Mesodermal cell (in vitro differentiated cells): ENCODE measurements around the gene PARD3B.

Source experiments
- H3K27ac ChIP-seq: 2 replicates; pipeline ENCODE4 v1.7.0; 2013; ENCODE audit warnings: mild to moderate bottlenecking, low read depth, low read length, moderate library complexity; ENCODE audit not compliant: severe bottlenecking
- H3K36me3 ChIP-seq: 2 replicates; pipeline ENCODE4 v1.7.1; 2013; ENCODE audit warnings: mild to moderate bottlenecking, low read length, moderate library complexity; ENCODE audit not compliant: control insufficient read depth, insufficient read depth
- H3K4me1 ChIP-seq: one replicate; pipeline ENCODE4 v1.7.1; 2013; ENCODE audit warnings: mild to moderate bottlenecking, low read length; ENCODE audit not compliant: insufficient read depth, control insufficient read depth, poor library complexity, severe bottlenecking
- H3K4me3 ChIP-seq: 2 replicates; pipeline ENCODE4 v1.7.0; 2013; ENCODE audit warnings: low read length, control low read depth, mild to moderate bottlenecking; ENCODE audit not compliant: insufficient read depth, poor library complexity, severe bottlenecking; ENCODE audit errors: extremely low read depth
- H3K9me3 ChIP-seq: 2 replicates; pipeline ENCODE4 v1.7.1; 2013; ENCODE audit warnings: mild to moderate bottlenecking, low read length, moderate library complexity; ENCODE audit not compliant: control insufficient read depth
- WGBS, 2 experiments: methylation state at CpG; one replicate each; pipeline ENCODE4 v1.1.5; 2013; ENCODE audit warnings: missing lambda C conversion rate in 2 of 2; ENCODE audit not compliant: insufficient coverage in 2 of 2; 5-methylcytosine and 5-hydroxymethylcytosine counted together

PARD3B gene

GRCh38 chr2:204570421-204570820 lies 25.1 kb downstream of the PARD3B start:
- Histone ChIP-seq H3K4me3 (no peak overlapping the region), H3K4me1 (no peaks in the 10 kb centered on the region), H3K9me3 (no peaks in the 10 kb centered on the region), H3K27ac (no peak overlapping the region), H3K36me3 (no peaks in the 10 kb centered on the region)
- WGBS, 2 experiments = 89 to 100% methylated on average over 1 of the region's 1 CpG

GRCh38 chr2:204571041-204571440 lies 25.8 kb downstream of the PARD3B start:
- no peaks in the 10 kb centered on the region for H3K9me3 ChIP-seq
- H3K36me3 ChIP-seq = no peaks in the 10 kb centered on the region
- 100% methylated on average over 1 of the region's 2 CpGs for WGBS, 2 experiments
- no peak overlapping the region for H3K4me3 ChIP-seq
- H3K27ac ChIP-seq = no peak overlapping the region
- no peaks in the 10 kb centered on the region for H3K4me1 ChIP-seq

- H3K4me3 ChIP-seq = no peak overlapping the region
- no peaks in the 10 kb centered on the region for H3K36me3 ChIP-seq
- WGBS, 2 experiments = 50 to 100% methylated on average over 1 of the region's 2 CpGs
- H3K27ac ChIP-seq = no peak overlapping the region
- no peaks in the 10 kb centered on the region for H3K4me1 ChIP-seq
- no peaks in the 10 kb centered on the region for H3K9me3 ChIP-seq
Observed at GRCh38 chr2:204571911-204572310, 26.6 kb downstream of the PARD3B start.

GRCh38 chr2:204573221-204573620 lies 27.9 kb downstream of the PARD3B start:
- no peak overlapping the region for H3K4me3 ChIP-seq
- H3K27ac ChIP-seq = no peak overlapping the region
- 88 to 100% methylated on average over 1 of the region's 2 CpGs for WGBS, 2 experiments
- no peaks in the 10 kb centered on the region for H3K36me3 ChIP-seq
- no peaks in the 10 kb centered on the region for H3K4me1 ChIP-seq
- H3K9me3 ChIP-seq = no peaks in the 10 kb centered on the region

GRCh38 chr2:204574486-204574885 lies 29.2 kb downstream of the PARD3B start:
- H3K9me3 ChIP-seq = no peaks in the 10 kb centered on the region
- no peak overlapping the region for H3K4me3 ChIP-seq
- WGBS, 2 experiments = 88 to 94% methylated on average over 2 to 3 of the region's 4 CpGs

GRCh38 chr2:204575463-204575862 lies 30.2 kb downstream of the PARD3B start:
- H3K27ac ChIP-seq = no peak overlapping the region
- H3K4me3 ChIP-seq = no peak overlapping the region
- WGBS, 2 experiments = 92% methylated on average over 2 of the region's 3 CpGs; no CpG with 5 or more reads in 1 of the 2 experiments
- no peaks in the 10 kb centered on the region for H3K4me1 ChIP-seq
- H3K9me3 ChIP-seq = no peaks in the 10 kb centered on the region
- H3K36me3 ChIP-seq = no peaks in the 10 kb centered on the region

More at GRCh38 chr2:204574486-204574885, 29.2 kb downstream of the PARD3B start:
- H3K36me3 ChIP-seq = no peaks in the 10 kb centered on the region
- no peak overlapping the region for H3K27ac ChIP-seq
- no peaks in the 10 kb centered on the region for H3K4me1 ChIP-seq

- H3K4me3 ChIP-seq = no peak overlapping the region
- no peaks in the 10 kb centered on the region for H3K9me3 ChIP-seq
- no peaks in the 10 kb centered on the region for H3K36me3 ChIP-seq
- no CpG with 5 or more reads among the region's 6 CpGs for WGBS, 2 experiments
- no peaks in the 10 kb centered on the region for H3K4me1 ChIP-seq
- H3K27ac ChIP-seq = no peak overlapping the region
Observed at GRCh38 chr2:204576362-204576979, 31.2 kb downstream of the PARD3B start.

- Histone ChIP-seq H3K4me3 (no peak overlapping the region), H3K4me1 (no peaks in the 10 kb centered on the region), H3K27ac (no peak overlapping the region), H3K9me3 (no peaks in the 10 kb centered on the region), H3K36me3 (no peaks in the 10 kb centered on the region)
- 91% methylated on average over 8 to 9 of the region's 11 CpGs for WGBS, 2 experiments
Observed at GRCh38 chr2:204578928-204579598, 33.8 kb downstream of the PARD3B start.

GRCh38 chr2:204581946-204582345 lies 36.7 kb downstream of the PARD3B start:
- Histone ChIP-seq H3K4me1 (no peaks in the 10 kb centered on the region), H3K27ac (no peak overlapping the region), H3K9me3 (no peaks in the 10 kb centered on the region), H3K36me3 (no peaks in the 10 kb centered on the region), H3K4me3 (no peak overlapping the region)
- WGBS, 2 experiments = 75 to 93% methylated on average over 2 to 4 of the region's 4 CpGs

- WGBS, 2 experiments = 82 to 86% methylated on average over 1 to 2 of the region's 2 CpGs
- Histone ChIP-seq H3K36me3 (no peaks in the 10 kb centered on the region), H3K27ac (no peak overlapping the region), H3K4me1 (no peaks in the 10 kb centered on the region), H3K9me3 (no peaks in the 10 kb centered on the region), H3K4me3 (no peak overlapping the region)
Observed at GRCh38 chr2:204583773-204584172, 38.5 kb downstream of the PARD3B start.

GRCh38 chr2:204585930-204586329 lies 40.7 kb downstream of the PARD3B start:
- H3K4me1 ChIP-seq = no peaks in the 10 kb centered on the region
- WGBS, 2 experiments = no CpG with 5 or more reads among the region's 1 CpG

More at GRCh38 chr2:204585930-204586329, 40.7 kb downstream of the PARD3B start:
- Histone ChIP-seq H3K4me3 (no peak overlapping the region), H3K27ac (no peak overlapping the region), H3K9me3 (no peaks in the 10 kb centered on the region), H3K36me3 (no peaks in the 10 kb centered on the region)
